Left forelimb (tissue), 1 donor: Measurements from ENCODE around the gene PCCA.
"Not testable (repeated sequence)": the region's sequence is repeated elsewhere in the genome, so short reads cannot be mapped to it uniquely, and the experiment has no call there.

Source experiments
- DNase-seq: peaks from one replicate; pipeline ENCODE4 v3.0.0-alpha.2; 2018; ENCODE audit warnings: low spot score

PCCA gene

GRCh38 chr13:100510208-100510957 is 421.5 kb downstream of the PCCA start:
- DNase-seq, result no peak

DNA sequence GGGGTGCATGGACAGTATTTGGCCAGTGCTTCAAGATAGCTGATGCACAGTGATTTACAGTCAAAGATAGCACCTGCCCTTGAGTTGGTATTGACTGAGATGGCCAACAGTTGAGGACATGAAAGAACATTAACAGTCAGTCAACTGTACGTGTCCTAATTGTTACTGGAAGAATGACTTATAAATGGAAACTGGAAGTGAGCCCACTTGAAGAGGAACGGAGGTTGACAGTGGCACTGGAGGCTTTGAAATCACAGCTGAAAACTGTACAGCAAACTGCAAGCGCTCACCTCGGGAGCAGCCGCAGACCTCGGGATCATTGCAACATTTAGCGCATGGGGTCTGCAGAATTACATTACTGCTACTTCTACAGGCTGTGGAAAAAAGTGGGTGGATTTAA is 422.6 kb downstream of the PCCA start:
- no peak for DNase-seq

GRCh38 chr13:100512422-100512821 is 423.5 kb downstream of the PCCA start:
- no peak for DNase-seq

- no peak for DNase-seq
Measured at GRCh38 chr13:100513171-100513570, 424.3 kb downstream of the PCCA start.

GRCh38 chr13:100513987-100514670 is 425.2 kb downstream of the PCCA start:
- DNase-seq, result no peak

DNA sequence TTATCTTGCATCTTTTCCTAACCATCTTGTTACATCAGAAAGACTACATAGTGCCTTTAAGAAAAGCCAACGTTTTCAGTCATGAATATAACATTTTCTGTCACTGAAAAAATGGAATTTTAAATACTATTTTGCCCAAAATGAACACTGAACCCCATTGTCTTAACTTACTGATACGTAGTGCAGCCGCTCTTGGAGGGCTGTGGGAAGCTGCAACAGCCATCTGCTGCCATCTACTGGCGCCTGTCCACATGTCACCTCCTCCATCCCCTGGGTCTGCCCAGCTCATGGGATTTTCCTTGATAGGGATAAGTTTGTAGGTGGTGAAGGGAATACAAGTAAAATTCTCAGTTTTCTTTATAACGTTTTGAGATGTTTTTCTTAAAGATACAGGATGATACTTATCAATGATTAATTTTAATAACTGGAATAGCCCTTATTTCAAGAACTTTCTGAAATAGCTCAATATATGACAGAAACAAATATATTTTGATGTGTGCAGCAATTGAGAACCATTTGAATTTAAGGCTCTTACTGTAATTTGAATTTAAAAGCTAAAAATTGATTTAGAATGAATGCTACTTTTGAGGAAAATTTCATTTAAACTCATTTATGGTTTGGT is 426.0 kb downstream of the PCCA start:
- no peak for DNase-seq

- no peak for DNase-seq
Measured at GRCh38 chr13:100515410-100515800, 426.5 kb downstream of the PCCA start.

DNA sequence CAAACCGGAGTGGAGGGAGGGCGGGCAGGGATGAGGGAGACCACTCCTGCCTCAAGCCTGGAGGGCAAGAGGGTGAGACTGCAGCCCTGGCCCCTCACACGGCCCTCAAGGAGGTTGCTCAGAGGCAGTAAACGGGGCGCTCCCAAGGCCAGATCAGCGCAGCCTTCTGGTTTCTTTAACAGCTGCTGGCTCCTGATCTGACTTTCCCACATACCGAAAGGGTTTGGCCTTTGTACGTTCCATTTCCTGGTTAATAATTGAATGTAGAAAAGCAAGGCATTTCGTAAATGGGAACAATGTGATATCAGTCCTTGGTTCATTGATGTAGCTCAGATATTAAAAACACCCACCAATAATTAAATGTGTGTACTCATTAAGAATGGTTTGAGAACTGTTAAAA is 428.2 kb downstream of the PCCA start:
- DNase-seq, result peak; percentile 34

DNA sequence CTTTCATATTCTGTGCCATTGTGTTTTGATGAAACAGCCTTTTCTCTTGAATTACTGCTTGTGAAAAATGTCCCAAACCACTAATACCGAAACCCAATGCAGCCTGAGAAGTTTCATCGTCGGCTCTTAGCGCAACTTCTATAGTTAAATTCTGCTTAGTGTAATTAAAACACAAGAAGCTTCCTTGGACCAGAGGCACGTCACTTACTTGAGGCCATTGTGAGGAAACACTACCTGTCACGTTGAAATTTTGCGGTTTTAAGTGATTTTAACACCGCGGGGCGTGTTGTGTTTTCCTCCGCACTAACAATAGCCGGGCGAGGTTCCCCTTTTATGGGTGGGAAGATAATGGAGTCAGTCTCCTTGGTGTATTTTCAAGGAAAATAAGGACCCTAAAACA is 428.8 kb downstream of the PCCA start:
- peak; percentile 8 for DNase-seq

DNA sequence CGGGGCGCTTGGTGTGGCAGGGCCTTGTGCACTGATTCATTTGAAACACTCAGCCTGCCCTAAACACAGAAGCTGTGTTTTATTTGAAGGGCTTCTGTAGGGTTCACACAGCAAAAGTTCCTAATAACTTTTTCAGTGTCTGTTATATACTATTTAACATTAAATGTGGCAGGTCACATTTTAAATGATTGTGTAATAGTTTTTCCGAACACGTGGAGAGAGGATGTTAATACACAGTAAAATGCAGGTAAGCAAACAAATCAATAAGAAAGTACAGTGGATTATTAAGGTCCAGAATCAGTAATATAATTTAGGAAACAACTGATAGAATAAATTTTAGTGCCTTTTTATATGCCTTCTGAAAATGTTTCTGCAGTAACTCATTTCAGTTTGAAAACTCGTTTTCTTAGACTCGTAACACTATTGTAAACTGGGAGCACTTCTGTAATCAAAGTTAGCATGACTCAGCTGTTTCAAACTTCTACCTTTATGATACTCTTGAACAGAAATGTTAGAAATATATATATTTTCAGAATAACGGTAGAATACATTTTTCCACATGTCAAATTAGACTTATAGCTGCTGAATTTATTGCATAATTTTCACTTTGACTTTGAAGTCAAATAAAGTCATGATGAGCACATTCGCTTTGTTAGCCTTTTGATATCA is 429.6 kb downstream of the PCCA start:
- peak; percentile 40 for DNase-seq

DNA sequence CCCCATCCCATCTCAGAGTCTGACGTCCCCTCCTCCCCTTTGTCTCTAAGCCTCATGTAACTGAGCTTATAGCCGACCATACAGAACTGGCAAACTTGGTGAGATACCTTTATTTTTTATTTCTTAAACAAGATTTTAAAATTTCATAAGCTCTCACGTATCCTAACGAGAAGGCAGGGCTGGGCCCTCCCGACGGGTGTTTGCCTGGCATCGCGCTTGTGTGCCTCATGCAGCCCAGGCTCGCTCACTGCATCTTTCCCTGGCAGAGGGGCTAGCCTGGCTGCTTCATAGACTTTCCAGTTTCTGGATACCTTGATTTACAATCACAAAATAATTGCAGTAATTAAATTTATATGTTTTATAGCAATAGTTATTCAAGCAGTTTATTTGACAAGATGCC is 430.7 kb downstream of the PCCA start:
- DNase-seq, result peak; percentile 17

DNA sequence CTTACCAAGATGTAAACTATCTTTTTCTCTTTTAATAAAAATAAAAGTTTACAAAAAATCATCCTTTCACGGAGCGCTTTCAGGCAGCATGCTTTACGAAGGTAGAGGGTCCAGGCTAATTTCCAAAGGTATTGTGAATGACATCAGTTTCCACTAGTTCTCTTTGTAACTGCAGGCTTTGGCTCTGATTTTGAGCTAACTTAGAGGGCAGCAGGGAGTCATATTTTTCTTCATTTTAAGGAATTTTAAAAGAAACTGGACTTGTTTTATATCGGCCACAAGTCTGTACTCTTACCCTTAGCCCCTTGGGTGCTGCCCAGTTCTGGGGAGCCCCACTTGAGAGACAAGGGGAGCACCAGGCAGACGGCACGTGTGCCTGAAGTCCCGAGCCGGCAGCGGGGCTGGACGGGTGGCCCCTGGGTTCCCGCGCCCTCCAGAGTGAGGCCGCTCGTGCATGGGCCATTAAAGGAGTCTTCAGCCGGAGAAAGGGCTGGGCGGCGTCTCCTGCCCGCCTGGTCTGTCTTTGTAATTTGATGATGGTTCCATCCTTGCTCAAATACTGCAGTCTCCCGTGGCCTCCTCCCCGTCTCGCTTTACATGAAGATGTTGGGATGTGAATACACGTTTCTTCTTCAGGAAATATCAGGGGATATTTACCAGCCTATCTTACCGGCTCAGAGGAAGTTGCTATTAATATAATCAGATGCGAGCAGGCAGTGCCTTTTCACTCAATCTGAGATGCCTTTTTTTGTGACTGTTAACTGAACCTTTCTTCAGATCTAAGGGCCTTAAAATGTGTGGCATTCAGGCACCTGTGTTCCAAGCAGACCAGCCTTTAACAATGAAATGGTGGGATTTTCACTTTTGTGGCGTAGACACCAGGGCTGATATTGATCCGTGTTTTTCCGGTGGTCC is 432.3 kb downstream of the PCCA start:
- peak; percentile 63 for DNase-seq

GRCh38 chr13:100521851-100522617 is 433.1 kb downstream of the PCCA start:
- DNase-seq, result peak; percentile 55

GRCh38 chr13:100522618-100523309 is 433.9 kb downstream of the PCCA start:
- peak; percentile 8 for DNase-seq

DNA sequence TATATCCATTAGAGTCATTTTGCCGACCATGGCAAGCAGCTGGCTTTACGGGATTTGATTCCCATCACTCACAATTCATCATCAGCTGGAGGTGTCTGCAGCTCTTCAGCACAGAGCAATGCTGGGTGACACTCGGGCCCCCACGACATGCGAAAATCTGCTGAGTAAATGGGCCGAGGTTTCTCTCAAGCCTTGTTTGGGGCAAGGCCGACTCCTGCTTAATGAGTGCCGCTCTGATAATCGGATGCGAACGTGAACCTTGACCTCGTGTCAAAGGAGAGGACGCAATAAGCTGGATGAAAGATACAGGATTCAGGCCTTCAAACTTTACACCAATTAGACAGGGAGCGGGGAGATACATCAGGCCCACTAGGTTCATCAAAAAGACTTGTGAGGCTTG is 434.5 kb downstream of the PCCA start:
- DNase-seq, result no peak

DNA sequence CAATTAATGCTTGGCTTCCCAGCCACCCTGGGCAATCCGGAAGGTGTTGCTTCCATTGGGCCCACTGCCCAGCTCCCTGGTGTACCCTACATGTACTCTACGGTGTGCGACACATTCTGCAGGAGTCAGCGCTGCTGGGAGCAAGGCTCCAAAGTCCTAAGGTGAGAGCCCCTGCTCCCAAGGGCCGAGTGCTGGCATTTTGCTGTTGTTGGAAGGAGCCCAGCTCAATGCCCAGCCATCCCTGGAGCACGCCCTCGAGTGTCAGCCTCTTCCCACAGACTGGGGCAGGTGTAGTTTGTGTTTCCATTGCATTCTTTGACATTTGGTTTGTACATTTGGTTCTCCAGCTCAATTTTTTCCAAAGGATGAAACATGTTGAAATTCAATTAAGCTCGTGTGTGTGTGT is 435.1 kb downstream of the PCCA start:
- DNase-seq, result peak; percentile 50

- DNase-seq, result not testable (repeated sequence)
Measured at GRCh38 chr13:100524688-100525087, 435.8 kb downstream of the PCCA start.

DNA sequence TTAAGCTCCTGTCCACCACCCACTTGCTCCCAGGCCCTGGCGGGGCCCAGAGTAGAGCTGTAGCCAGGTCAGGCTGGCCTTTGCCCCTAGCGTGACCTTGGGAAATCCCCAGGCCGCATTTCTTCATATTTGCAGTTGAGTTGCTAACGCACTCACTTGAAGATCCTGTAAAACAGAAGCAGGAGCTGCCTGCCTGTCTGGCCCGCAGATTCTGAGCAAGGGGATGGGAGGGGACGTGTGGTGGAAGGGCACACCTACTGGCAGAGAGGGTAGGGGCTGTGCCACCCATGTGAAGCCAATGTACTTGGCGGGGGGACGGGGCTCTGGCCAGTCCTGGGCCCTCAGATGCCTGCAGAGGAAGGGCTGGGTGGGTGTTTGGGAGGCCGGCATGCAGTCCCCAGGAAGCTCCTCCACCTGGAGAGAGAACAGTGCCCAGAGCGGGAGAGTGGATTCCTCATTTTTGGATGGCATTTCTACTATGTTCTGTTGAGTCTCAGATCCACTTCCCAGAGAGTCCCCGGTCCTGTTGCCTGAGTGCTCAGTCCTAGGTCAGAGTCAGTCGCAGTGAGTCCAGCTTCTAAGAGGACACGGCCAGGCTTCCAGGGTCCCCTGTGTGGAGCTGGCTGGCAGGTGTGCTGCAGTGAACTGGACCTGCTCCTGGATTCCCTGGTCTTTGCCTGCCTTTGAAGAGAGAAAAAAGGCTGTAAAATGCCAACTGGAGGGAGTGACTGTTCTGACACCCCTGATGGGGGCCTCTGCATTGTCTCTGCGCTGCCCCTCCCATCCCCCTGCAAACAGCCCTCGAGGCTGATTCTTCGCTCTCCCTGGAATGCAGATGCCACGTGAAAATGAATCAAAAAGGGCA is 436.8 kb downstream of the PCCA start:
- peak; percentile 45 for DNase-seq

- peak; percentile 55 for DNase-seq
Measured at GRCh38 chr13:100526318-100527000, 437.6 kb downstream of the PCCA start.
